Fibroblast of skin of back (primary cell): ENCODE measurements around the gene DPF3.

Experiments
- DNase-seq: peaks from one replicate; pipeline ENCODE4 v3.0.0-alpha.2; 2013

DPF3 gene

DNA sequence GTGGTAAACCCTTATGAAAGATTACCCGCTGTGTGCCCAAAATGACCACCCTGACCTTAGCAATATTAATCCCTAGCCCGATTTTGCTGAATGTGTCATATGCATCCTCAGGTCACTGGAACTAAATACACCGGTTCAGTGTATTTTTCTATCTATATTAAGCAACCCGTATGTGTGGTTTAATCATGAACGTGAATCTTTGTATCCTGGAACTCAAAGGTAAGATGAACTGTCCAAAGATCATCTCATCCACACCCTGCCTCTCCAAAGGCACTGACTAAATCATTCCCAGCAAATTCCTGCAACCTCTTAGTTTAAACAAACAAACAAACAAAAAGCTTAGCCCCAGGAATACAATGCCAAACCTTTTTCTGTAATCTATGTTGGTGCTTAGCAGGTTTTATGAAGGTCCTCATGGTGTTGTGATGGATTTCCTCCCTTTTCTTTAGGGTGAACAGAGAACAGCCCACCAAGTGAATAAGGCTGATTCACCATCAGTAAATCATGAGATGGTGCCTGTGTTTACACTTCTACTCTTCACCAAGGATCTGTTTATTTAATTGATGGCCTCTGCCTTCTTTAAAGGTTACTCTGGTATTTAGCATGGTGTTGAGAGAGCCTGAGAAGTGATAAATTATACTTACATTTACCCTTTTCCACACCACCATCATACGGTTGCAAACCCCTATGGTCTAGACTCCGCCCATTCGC is 298.6 kb downstream of the DPF3 start:
- no peak for DNase-seq

DNA sequence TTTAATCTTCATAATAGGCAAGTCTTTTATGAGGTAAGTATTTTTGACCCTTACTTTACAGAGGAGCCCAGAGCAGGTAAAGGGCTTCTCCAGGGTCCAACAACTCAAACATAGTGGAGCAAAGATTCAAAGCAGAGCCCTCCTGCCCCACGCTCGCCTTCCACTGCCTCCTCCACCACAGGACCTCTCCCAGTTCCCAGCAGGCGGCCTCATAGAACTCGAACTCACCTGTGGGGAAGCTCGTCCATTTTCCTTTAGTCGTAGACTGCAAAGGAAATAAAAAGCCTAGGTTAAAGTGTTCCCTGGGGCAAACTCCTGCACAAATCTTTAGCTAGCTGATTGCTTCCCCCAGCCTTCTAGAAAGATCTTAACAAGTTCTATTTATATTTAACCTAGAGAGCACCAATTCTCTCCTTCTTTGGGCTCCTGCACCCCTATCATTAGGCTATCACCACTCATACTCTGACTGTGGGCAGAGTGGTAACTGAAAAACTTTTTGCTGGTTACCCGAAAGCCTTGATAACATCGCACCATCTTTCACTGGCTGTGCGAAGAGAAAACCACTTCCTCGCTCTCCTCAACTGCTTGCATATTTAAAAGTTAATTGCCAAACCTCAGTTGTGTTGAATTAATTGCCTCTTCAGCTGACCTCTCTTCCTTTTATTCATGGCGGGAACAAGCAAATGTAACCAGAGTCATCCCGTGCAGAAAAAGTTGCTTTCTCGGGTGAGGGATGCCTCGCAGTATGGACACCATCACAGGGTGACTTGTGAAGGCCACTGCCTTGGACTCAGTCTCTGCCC is 299.6 kb downstream of the DPF3 start:
- no peak for DNase-seq

DNA sequence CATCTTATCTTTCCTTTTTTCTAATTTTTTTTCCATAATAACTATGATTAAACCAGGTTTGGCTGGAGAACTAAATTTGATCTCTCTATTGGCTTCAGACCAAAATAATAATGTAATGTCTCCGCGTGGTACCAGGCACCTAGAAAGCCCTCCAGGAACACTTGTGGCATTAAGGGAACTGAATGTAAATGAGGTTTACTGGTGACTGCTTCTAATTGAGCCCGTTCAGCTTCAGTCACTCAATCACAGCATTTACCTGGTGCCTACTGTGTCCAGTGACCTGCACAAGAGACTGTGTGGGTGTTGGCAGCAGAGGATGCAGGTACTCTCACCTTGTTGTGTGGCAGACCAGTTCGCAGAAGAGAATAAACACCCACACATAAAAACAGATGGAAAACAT is 302.5 kb downstream of the DPF3 start:
- DNase-seq = no peak

DNA sequence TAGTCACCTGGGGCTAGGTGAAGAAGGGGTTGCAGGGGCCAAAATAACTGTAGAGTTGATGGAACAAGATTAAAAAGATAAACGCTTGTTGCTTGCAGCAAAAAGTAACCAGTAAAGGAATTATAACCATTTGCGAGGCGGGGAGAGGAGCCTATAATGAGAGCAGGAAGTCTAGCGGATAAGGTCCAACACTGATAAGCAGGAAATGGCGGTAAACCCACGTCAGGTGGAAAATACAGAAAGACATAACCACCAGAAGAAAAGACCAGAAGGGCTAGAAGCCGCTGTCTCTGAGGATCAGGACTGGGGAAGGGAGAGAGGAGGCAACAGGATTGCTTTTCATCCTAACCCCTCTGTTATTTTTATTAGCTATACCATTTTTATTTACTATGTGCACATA is 303.3 kb downstream of the DPF3 start:
- no peak for DNase-seq

DNA sequence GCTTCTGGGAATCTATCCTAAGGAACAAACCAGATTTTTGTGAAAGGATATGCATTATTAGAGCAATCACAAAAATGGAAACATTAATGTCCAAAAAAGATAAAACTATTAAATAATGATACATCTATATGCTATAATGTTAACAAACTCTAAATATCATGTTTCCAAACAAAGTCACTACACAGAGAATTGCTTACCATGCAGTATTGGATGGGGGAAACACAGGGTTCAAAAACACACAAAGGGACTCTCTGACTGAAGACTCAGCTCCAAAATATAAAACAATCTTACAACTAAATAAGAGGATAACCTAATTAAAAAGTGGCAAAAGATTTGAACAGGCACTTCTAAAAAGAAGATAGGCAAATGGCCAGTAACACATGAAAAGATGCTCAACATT is 304.2 kb downstream of the DPF3 start:
- no peak for DNase-seq

DNA sequence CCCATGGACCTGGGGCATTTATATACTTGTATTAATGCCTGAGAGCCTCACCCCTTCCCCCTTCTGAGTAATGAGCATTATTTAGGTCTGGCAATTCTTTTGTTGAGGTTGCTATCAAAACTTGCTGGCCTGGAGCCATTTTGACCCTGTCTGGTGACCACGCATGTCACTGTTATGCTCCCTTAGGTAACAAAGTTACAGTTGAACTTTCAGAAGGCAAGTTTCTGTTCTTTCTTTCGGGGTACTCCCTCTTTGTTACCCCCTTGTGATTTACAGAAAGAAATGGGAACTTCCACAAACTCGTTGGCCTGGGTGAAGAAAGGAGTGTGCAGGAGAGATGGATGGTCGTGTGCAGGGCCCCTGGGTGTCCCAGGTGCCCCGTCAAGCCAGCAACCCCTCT is 305.4 kb downstream of the DPF3 start:
- no peak for DNase-seq

DNA sequence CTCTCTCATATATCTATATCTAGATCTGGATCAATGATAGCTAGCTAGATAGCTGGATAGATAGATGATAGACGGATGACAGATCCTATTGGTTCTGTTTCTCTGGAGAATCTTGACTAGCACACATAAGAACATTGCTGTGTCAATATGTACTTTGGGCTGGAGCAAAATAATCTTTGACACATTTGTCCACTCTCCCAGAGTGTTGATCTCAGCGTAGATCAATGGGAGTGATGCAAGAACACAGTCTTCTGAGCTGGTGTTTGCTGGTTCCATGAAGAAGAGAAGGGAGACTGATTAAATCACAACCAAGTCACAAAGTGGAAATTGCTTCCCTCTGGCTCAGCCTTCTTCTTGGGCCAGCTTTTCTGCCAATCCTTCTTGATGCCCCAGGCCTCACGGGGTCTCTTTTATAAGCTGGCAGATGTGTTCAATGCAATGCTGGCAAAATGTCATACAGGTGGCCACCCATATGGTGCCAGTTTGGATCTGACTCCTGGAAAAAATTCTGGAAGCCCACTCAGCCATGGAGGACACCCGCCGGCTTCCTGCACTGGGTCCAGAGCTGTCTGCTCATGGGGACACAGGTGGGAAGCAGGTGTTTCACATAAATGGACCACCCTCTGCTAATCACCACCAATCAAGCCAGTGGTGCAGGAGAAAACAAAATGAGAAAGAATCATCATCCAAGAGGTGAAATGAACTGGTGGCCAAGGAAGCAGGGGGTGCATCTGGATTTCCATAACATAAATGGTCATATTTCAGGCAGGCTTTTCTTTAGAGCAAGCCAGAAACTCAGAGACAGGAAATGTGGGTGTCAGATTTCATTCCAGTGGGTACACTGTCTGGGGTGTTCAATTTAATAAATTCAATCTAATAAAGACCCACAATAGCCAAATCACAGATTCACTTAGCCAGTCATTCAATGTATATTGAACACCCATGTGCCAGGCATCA is 310.3 kb downstream of the DPF3 start:
- DNase-seq = no peak

DNA sequence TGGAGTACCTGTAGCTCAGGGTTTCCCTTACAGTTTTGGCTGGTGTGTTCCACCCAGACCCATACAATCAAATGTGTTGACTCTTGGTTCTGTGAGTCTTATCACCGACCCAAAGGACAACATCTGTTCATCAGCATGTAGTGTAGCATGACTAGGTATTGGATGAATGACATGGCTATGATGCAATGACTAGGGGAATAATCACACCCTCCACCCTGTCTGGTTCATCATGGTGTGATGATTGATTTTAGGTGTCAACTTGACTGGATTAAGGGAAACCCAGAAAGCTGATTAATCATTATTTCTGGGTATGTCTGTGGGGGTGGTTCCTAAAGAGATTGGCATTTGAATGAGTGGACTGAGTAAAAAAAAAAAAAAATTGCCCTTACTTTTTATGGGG is 311.3 kb downstream of the DPF3 start:
- DNase-seq = no peak

DNA sequence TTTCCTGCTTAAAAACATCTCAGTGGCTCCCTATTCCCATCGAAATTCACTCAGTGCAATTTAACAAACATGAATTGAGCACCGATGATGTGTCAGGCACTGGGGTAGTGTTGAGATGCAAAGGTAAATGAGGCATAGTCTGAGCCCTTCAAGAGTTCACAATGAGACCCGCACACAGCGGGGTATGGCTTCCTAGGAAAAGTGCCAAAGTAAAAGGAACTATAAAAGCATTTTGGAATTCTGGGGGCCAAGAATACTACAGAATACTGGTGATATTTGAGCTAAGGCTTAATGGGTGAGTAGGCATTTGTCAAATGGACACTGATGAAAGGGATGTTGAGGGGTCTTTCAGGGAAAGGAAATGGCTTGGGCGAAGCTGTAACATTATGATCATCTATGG is 315.4 kb downstream of the DPF3 start:
- DNase-seq = no peak

DNA sequence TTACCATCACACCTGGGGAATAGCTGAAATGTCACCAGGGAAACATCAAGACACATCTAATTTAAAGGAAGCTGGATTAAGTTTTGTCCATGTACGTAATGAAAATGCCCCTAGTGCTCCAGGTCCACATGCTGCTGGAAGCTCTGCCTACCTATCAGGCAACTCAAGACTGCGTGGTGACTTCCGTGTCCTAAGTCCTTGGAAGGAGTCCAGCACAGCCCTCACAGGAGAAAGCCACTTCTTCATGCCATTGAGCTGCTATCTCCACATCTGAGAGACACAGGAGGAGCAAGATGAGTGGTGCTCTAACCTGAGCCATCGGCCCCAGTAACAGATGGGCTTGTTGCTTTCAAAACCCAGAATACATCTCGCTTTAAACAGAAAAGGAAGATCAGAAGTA is 316.4 kb downstream of the DPF3 start:
- DNase-seq = no peak

DNA sequence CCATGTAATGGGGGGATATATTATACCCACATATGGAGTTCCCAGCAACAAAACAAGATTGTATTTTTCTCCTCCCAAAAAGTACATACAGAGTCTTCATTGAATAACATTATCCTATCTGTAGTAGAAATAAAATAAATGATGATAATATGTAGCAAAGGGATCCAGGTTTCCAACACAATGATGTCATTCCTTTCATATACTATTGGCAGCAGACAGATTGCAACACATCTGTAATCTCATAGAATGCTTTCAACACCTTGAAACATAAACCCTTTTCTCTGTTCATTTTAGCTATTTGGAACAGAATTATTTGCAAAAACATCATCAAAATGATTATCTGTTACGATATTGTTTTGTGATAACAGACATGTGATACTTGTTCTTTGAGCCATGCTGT is 317.6 kb downstream of the DPF3 start:
- no peak for DNase-seq

DNA sequence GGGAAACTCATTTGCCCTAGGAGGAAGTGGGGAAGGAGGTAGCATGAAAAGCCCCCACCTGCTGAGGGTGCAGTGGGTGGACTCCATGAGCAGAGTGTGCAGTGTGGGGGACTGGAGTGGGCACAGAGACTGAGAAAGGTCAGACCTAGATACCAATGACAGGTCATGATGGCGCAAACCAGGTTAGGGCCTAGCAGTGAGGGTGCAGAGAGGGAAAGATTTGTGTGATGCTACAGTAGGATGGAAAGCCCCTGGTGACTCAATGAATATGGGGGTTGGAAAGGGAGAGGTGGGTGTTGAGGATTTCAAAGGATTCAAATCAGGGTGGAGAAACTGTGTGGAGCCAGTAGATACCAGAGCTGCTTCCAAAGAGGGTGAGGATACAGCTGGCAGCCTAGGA is 319.2 kb downstream of the DPF3 start:
- DNase-seq = no peak

DNA sequence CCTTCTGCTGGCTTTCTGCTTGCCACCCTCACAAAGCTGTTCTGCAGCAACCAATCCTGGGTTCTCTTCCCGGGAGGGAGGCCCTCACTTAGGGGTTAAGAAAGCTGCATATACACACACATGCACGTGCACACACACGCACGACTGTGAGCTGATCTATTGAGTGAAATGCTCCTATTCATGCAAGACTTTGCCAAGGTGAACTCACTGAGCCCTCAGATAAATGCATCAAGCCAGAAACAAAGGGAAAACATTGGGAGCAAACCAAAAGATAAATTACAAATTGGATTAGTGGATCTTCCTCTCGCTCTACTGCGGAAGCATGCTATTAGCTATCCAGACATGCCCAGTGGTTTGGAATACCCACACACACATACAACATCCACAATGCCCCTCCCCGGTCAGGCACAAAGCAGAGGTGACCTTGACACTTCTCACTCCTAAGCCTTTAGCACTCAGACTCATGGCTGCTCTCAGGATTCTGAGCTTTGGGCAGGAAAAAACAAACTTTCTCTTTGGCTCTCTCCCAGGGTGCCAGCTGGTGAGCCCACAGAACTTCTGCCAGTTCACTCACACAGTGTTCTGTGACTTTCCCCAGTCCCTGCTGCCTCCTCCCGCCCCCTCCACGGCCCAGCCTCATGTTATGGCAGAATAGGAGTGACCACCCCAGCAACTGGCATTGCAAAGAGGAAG is 320.0 kb downstream of the DPF3 start:
- no peak for DNase-seq
